Embryonic facial prominence (tissue), 1 donor: ENCODE data around the gene PSMA3.
A peak's percentile ranks its signal among the peaks of the same experiment; 100 is the strongest.

Source experiments
- DNase-seq: peaks from one replicate; pipeline ENCODE4 v3.0.0-alpha.2; 2016; ENCODE audit errors: extremely low spot score

The PSMA3 gene

DNA sequence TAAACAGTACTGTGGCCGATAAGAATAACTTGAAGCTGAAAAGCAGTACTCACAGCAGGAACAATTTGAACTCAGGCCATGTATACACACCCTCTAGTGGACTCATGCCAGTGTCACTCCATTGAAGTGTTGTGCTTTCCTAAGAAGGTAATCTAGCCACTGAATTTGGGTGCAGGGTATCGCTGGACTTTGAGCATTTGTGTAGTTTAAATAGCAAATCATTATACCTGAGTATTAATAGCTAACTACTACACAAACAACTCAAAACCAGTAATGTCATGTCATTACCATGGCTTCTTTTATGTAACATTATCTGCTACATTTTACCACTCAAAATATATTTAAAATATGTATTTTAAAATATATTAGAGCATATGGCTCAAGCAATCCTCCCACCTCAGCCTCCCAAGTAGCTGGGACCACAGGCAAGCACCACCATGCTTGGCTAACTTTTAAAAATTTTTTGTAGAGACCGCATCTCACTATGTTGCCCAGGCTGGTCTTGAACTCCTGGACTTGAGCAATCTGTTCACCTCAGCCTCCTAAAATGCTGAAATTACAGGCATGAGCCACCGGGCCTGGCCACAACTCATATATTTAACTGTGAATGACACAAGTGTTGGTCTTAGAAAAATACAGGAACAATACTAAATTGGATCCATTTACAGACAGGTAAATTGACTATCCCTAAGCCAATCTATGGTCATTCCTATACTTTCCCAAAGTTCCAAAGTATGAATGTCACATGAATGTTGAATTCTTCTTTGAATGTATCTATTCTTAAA, 28.1 kb downstream of the PSMA3 start:
- DNase-seq: no peak

DNA sequence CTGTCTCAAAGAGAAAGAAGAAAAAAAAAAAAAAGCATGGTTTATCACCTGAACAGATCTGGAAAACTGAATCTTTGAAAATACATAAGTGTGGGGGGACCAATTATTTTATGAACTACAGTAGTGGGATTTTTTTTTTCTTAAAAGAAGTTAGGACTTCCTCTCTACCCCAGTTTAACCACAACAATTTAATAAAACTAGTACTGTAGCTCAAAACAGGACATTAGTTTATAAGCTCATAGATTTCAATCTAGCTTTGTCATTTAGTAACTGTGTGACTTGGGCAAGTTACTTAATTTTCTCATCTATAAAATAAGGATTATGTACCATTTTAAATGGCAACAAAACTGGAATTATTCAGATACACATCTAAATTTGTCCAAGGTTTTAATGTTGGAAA, 30.2 kb downstream of the PSMA3 start:
- DNase-seq: no peak

GRCh38 chr14:58275527-58276190, 31.0 kb downstream of the PSMA3 start:
- DNase-seq: no peak

DNA sequence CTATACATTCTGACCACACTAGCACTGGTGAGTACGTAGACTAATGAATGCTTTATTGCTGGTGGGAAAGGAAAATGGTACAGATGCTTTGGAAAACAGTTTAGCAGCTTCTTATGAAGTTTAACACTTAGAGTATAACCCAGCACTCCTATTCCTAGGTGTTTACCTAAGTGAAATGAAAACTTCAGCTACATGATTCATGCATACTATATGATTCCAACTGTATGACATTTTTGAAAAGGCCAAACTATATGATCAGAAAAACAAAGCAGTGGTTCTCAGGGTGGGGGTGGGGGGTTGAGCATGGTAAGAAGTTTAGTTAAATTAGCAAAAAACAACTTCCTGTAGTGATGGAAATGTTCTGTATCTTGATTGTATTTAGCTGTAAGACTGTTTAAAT, 31.6 kb downstream of the PSMA3 start:
- DNase-seq: no peak

- DNase-seq: no peak
Observed at GRCh38 chr14:58278177-58278576, 33.5 kb downstream of the PSMA3 start.

DNA sequence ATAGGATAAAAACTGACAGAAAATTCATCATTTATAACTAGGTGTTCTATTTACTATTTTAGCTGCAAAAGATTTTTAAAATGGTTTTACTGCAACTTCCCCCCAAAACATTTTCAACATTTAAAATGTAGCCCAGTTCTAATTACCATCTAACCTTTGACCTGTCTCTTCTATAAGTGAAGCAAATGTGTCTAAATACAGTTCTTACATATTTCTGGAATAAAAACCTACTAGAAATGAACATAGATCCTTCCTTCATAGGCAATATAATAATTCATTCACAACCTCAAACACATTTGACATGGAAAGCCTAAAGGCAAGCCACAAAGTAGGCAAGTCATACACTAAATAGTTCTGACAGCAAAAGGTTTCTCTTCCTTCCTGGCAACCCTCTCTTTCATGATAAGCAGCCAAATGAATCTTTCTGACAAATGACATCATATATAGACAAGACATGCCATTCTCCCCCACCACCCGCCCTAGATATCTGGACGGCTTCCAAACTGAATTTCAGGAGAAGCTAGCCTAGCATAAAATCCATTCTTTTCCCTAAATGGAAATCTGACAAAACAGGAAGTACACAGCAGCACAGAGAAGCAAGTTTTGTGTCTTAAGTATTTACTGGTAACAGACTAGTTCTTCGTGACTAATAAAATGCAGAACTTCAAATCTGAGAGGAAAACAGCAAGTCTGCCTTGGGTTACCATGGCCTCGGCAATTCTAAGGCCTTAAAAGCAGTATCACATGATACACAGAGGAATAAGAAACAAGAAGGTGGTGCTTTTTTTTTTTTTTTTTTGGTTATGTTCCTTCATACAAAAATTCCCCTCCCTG, 36.5 kb downstream of the PSMA3 start:
- peak; percentile 49 for DNase-seq

DNA sequence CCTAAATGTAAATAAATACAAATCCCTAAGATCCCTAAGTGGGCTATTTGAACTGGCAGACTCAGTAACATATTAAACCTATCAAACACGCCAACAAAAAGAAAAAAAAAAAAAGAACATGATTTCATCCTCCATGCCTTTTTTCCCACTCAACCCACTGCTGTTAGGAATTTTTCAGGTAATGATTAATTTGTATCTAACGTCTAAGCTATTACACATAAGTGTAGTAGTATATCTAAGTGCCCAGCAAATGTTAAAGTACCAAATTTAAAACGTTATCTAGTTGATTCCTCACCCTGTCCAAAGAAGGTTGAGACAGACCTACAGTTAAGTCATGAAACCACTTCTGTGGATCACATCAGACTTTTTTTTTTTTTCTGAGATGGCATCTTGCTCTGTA, 37.3 kb downstream of the PSMA3 start:
- DNase-seq: no peak

GRCh38 chr14:58282925-58283593, 38.4 kb downstream of the PSMA3 start:
- no peak for DNase-seq

- no peak for DNase-seq
Observed at GRCh38 chr14:58283730-58284129, 39.1 kb downstream of the PSMA3 start.

DNA sequence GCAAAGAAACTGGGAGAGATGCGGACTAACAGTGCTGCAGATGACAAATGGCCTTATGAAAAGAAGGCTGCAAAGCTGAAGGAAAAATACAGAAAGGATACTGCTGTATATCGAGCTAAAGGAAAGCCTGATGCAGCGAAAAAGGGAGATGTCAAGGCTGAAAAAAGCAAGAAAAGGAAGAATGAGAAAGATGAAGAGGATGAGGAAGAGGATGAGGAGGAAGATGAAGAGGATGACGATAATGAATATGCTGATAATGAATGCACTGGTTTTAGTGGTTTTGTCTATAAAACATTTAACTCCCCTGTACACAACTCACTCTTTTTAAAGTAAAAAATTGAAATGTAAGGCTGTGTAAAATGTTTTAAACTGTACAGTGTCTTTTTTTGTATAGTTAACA, 40.5 kb downstream of the PSMA3 start:
- no peak for DNase-seq

GRCh38 chr14:58287607-58288042, 43.0 kb downstream of the PSMA3 start:
- DNase-seq: no peak

DNA sequence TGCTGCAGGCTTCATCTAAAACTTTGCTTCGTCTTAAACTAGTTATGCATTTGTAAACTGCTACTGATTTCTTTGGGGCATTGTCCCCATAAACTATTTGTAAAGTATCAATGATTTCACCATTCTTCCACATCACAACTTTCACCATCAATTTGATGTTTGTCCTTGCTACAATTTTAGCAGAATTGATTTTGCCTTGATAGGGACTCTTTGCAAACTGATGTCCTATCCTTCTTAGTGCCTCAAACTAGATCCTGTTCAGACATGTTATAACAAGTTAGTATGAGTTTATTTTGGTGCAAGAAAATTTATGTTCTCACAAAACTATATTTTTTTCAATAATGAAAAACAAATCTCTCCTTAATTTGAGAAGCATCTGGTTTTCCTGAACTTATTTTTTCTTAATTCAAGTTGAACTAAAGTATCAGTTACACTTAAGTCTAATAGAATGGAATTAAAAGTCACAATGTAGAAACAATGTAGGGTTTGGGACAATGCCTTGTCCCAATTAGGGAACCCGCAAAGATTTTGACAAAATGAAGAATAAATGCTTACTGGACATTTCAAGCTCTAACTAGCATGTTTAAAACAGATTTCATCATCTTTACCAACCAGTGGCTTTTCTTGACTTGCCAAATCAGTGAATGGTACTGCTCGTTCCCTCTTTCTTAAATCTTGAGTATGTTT, 43.6 kb downstream of the PSMA3 start:
- DNase-seq: no peak

- no peak for DNase-seq
Observed at GRCh38 chr14:58291646-58292045, 47.0 kb downstream of the PSMA3 start.

DNA sequence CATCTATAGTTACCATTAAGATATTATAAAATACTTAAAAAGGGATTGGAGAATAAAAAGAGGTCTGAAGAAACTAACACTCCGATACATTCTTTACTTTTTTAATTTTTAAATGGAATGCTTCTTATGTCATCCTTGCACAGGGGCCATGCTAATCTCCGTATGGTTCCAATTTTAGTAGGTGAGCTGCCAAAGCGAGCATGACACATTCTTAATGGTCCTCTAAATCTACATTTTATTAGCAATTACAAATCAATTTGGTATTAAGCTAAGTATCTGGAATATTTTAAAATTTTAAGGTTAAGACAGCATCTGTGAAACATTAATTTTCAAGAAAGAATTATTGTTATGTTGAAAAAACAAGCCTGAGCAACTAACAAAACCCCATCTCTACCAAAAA, 47.5 kb downstream of the PSMA3 start:
- no peak for DNase-seq

DNA sequence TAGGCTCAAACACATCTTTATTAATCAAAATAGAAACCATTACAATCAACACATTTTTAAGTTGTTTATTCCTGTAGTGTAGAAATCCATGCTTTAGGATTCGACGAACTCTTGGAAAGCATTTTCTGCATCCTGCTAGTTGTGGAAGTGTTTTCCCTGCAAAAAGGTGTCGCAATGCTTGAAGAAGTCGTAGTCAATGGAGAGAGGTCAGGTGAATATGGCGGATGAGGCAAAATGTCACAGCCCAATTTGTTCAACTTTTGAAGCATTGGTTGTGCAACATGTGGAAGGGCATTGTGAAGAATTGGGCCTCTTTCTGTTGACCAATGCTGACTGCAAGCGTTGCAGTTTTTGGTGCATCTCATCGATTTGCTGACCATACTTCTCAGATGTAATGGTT, 49.6 kb downstream of the PSMA3 start:
- no peak for DNase-seq

- no peak for DNase-seq
Observed at GRCh38 chr14:58296726-58297125, 52.1 kb downstream of the PSMA3 start.

- DNase-seq: no peak
Observed at GRCh38 chr14:58297412-58297761, 52.7 kb downstream of the PSMA3 start.

- peak; percentile 100 for DNase-seq
Observed at GRCh38 chr14:58297762-58298476, 53.3 kb downstream of the PSMA3 start.

DNA sequence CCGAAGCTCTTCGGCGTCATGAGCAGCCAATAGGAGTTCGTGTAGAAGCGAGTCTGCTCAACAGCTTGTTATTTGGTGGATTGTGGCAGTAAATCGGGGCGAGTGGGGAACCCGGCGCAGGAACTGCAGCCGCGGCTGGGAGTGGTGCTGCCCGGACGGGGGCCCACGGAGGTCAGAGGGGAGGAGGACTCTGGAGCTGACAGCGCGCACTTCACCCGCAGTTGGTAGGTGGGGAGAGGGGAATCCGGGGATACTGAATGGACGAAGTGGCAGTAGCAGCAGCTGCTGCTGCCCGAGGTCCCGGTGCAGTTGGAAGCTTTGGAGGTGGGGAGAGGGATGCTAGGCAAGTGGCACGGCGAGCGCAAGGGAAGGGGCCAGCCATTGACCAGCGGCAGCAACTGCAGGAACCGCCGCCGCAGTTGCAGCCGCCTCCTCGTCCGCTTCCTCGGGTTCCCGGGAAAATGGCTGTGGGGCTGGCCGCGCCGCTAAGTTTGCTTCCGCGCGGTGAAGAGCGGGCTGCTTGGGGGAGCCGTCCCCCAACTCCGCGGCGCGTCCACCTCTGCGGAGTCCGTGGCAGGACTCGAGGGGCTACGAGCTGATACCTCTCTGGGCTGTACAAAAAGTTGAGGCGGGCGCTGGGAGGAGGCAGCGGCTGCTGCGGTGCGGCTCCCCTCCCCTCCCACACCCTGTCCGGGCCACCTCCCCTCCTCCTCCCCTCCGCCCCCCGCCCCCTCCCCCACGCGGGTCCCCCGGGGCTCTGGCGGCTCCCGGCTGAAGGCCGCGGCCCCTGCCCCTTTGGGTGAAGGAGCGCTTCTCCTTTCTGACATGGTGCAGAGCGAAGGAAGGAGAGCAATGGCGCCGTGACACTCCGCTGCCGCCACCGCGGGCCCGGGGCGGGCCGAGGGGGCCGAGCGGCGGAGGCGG, 54.1 kb downstream of the PSMA3 start, which contains the start of gene ARID4A:
Gene ARID4A (plus strand): TSS at position 79 of the 924 bp plus-strand sequence. CDS start 1,300 bp downstream, outside the sequence.
- DNase-seq: no peak
